Choroid plexus epithelial cell (primary cell): ENCODE results near the gene MLKL.
"Not testable (repeated sequence)": the region's sequence is repeated elsewhere in the genome, so short reads cannot be mapped to it uniquely, and the experiment has no call there.

Experiments
- DNase-seq: peaks from one replicate; pipeline ENCODE4 v3.0.0-alpha.2; 2010; ENCODE audit warnings: low read depth
- H3K4me3 ChIP-seq: 2 replicates; pipeline ENCODE4 v1.5.1; 2011; ENCODE audit warnings: low read depth, mild to moderate bottlenecking, control low read depth, low read length, moderate library complexity
- TF ChIP-seq, protein P1 (sequence below): conservative IDR thresholded peaks from 2 replicates; pipeline ENCODE4 v1.5.1; 2011; ENCODE audit warnings: low read depth, mild to moderate bottlenecking, control low read depth, inconsistent platforms, low read length, moderate library complexity

The MLKL gene

DNA sequence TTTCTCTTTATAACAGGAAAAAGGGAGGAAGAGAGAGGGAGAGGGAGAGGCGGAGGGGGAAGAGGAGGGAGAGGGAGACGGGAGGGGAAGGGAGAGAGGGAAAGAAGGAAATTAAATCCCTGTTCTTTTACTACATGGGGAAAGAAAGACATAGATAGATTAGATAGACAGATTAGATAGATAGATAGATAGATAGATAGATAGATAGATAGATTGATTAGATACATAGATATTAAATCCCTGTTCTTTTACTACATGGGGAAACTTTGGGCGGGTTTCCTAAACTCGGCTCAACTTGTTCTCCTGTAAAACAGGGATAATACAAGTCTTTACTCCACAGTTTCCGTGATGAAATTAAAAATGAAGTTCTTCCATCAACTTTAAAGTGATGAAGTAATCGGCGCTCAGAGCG lies 34.6 kb downstream of the MLKL start:
- TF ChIP-seq, protein P1, sequence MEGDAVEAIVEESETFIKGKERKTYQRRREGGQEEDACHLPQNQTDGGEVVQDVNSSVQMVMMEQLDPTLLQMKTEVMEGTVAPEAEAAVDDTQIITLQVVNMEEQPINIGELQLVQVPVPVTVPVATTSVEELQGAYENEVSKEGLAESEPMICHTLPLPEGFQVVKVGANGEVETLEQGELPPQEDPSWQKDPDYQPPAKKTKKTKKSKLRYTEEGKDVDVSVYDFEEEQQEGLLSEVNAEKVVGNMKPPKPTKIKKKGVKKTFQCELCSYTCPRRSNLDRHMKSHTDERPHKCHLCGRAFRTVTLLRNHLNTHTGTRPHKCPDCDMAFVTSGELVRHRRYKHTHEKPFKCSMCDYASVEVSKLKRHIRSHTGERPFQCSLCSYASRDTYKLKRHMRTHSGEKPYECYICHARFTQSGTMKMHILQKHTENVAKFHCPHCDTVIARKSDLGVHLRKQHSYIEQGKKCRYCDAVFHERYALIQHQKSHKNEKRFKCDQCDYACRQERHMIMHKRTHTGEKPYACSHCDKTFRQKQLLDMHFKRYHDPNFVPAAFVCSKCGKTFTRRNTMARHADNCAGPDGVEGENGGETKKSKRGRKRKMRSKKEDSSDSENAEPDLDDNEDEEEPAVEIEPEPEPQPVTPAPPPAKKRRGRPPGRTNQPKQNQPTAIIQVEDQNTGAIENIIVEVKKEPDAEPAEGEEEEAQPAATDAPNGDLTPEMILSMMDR, result no peak
- no peak for DNase-seq
- peak overlapping the region; percentile 93 for H3K4me3 ChIP-seq

DNA sequence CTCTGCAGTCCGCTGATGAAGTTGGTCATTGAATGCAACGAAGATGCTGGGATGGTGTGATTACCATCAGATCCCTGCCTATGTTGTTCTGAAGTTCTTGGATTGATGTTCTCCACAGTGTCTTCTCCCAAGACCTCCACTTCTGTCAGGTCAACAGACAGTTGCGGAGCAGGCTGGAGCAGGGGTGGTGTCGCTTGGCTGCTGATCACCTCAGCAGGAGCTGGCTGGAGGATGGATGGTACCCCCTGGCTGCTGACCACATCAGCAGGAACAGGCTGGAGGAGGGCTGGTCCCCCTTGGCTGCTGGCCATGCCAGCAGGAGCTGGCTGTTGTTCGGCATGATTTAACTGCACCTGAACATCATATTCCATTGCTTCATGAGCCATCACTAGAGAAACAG lies 39.6 kb downstream of the MLKL start:
- H3K4me3 ChIP-seq, result no peak overlapping the region
- DNase-seq, result no peak
- TF ChIP-seq, protein P1, result no peak

DNA sequence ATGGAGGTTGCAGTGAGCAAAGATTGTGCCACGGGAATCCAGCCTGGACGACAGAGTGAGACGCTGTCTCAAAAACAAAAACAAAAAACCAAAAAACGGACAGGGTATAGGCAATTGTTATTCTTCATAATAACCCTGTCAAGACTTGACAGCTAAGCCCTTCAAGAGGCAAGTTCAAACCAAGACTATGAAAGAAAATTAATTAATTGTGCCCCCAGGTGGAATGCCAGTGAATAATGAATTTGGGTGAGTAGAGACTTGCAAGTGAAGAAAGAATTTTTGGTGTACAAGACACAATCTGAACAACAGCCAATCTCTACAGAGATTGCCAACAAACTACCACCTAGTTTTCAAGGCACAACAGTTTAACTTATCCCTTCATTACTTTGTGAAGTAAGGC lies 40.3 kb downstream of the MLKL start:
- H3K4me3 ChIP-seq, result no peak overlapping the region
- TF ChIP-seq, protein P1, result no peak
- no peak for DNase-seq

DNA sequence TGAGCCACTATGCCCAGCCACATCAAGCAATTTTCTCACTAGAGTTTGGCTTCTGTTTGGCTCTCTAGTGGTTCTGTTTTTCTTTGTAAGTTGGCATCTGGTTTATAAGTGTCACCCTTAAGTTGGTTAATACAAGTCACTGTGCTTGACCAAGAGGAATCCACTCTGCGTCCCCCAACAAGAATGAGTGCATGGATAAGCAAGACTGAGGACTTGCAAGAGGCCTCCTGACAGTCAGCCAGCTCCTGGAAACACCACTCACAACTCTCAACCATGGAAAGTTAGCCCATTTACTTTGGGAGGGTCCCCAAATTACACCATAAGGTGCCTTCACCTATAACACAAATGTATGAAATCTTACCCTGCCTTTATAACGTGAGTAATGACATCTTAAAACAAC lies 41.6 kb downstream of the MLKL start:
- DNase-seq, result no peak
- H3K4me3 ChIP-seq, result no peak overlapping the region
- TF ChIP-seq, protein P1, result no peak

DNA sequence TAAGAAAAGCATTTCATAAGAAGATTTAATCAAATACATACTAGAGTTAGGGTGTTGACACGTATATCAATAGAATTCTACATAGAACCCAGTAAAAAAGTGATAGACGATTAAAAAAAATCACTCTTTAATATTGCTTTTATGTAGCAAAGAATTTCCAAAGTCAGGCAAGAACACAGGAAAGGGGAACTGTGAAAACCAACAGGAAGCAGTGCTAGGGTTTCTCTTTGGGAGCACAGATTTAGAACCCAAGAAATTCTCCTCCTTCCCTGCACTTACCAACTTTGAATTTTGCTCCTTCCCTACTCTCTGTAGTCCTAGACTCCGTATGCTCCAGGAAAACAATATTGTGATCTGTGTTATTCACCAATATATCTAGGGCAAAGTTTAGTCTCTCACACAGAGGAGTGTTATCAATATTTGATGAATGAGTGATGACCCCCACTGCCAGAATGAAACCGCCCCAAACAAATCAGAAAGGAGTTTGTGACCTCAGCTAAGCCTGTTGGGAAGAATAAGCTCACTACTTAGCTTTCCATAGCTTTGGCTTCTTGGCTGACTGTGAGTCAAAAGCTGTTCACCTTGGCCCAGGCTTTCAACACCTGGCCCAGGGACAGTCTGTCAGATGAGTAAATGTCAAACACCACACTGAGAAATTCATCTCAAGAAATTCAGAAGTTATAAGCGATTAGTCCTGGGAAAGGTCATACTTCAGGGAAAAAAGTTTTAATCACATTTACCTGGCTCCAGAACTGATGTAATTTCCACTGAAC lies 42.6 kb downstream of the MLKL start:
- H3K4me3 ChIP-seq, result no peak overlapping the region
- TF ChIP-seq, protein P1, result no peak
- no peak for DNase-seq

DNA sequence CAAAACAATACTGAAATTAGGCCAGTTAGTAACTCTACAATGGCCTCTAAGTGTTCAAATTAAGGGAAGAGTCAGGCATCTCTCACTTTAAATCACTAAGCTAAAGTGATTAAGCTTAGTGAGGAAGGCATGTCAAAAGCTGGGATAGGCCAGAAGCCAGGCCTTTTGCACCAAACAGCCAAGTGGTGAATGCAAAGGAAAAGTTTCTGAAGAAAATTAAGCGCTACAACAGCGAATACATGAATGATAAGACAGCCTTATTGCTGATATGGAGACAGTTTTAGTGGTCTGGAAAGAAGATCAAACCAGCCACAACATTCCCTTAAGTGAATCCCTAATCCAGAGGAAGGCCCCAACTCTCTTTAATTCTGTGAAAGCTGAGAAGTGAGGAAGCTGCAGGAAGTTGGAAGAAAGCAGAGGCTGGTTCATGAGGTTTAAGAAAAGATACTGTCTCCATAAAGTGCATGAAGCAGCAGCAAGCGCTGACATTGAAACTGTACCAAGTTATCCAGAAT lies 46.1 kb downstream of the MLKL start:
- DNase-seq, result no peak
- TF ChIP-seq, protein P1, result no peak

DNA sequence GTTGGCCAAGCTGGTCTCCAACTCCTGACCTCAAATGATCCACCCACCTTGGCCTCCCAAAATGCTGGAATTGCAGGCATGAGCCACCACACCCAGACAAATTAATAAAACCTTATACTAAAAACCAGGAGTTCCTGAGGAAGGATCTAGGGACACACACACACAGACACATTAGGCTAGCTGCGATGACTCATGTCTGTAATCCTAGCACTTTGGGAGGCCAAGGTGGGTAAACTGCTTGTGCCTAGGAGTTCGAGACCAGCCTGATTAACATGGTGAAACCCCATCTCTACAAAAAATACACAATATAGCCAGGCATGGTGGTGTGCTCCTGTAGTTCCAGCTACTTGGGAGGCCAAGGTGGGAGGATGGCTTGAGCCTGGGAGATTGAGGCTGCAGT lies 47.8 kb downstream of the MLKL start:
- DNase-seq, result peak; percentile 33
- H3K4me3 ChIP-seq, result not testable (repeated sequence)

More for the DNA sequence above, 46.1 kb downstream of the MLKL start:
- no peak overlapping the region for H3K4me3 ChIP-seq
